SK-N-SH (cell line): ENCODE measurements around the gene GRIK1. TPM values are rescaled to one million over a fixed set of nuclear protein-coding genes. Genes with fewer than 3 reads are reported as not detected.

ENCODE experiments used
- CTCF ChIA-PET: fragments of 300-600, 350-600 bp; formaldehyde crosslinking; extraction: SDS; loops from one replicate; lab custom pipeline; 2021; lab: Yijun Ruan, JAX
- POLR2A ChIA-PET: fragments of 350-600 bp; sonication (Branson Sonifier 250); formaldehyde crosslinking; extraction: SDS; loops from one replicate; lab custom pipeline; 2020; ENCODE audit warnings: antibody characterized with exemption, inconsistent platforms; lab: Yijun Ruan, JAX
- DNase-seq: peaks from one replicate; pipeline ENCODE4 v3.0.0; 2012
- H2AFZ ChIP-seq: fragments of 200-600 bp; sonication (generic); 2 replicates; pipeline ENCODE4 v1.8.1; 2016; ENCODE audit warnings: antibody characterized with exemption, mild to moderate bottlenecking, low read depth
- H3F3A ChIP-seq: fragments of 200-600 bp; sonication (generic); replicated peaks from 2 replicates; pipeline ENCODE3; 2016; ENCODE audit warnings: antibody characterized with exemption, mild to moderate bottlenecking; ENCODE audit not compliant: insufficient read depth
- H3K27ac ChIP-seq, 2 experiments: fragments of 200-500 bp in 1 of 2; fragments of 200-600 bp in 1 of 2; sonication (Bioruptor generic) in 1 of 2; sonication (generic), shearing (Covaris generic) in 1 of 2; 2 replicates each; pipeline versions ENCODE4 v1.5.1 to v1.6.1; 2014 to 2016; ENCODE audit warnings: low read depth in 2 of 2, inconsistent platforms in 1 of 2, low read length in 1 of 2, mild to moderate bottlenecking in 1 of 2, mixed read lengths in 1 of 2
- H3K27me3 ChIP-seq: fragments of 200-600 bp; sonication (generic), shearing (Covaris generic); 2 replicates; pipeline ENCODE4 v1.6.1; 2016; ENCODE audit warnings: mixed run types; ENCODE audit not compliant: insufficient read depth
- H3K36me3 ChIP-seq, 2 experiments: fragments of 200-500 bp in 1 of 2; fragments of 200-600 bp in 1 of 2; sonication (Bioruptor generic) in 1 of 2; sonication (generic) in 1 of 2; replicated peaks in 1 of 2; 2 replicates each; pipeline versions ENCODE3 to v1.5.1; 2014 to 2016; ENCODE audit warnings: low read length in 1 of 2, mild to moderate bottlenecking in 1 of 2; ENCODE audit not compliant: insufficient read depth in 2 of 2, control insufficient read depth in 1 of 2
- H3K4me1 ChIP-seq, 2 experiments: fragments of 200-500 bp in 1 of 2; fragments of 200-600 bp in 1 of 2; sonication (Bioruptor generic) in 1 of 2; sonication (generic), shearing (Covaris generic) in 1 of 2; 2 replicates each; pipeline versions ENCODE4 v1.5.1 to v1.6.1; 2014 to 2016; ENCODE audit warnings: low read depth in 1 of 2, low read length in 1 of 2, mixed run types in 1 of 2; ENCODE audit not compliant: insufficient read depth in 2 of 2, control insufficient read depth in 1 of 2
- H3K4me2 ChIP-seq: fragments of 200-600 bp; sonication (generic), shearing (Covaris generic); 2 replicates; pipeline ENCODE4 v1.6.1; 2017; ENCODE audit warnings: mixed run types
- H3K4me3 ChIP-seq, 2 experiments: fragments of 200-500 bp in 1 of 2; fragments of 200-600 bp in 1 of 2; sonication (Bioruptor generic) in 1 of 2; sonication (generic), shearing (Covaris generic) in 1 of 2; 2 replicates each; pipeline versions ENCODE4 v1.5.1 to v1.8.1; 2014 to 2016; ENCODE audit warnings: low read depth in 2 of 2, inconsistent platforms in 1 of 2, low read length in 1 of 2, mild to moderate bottlenecking in 1 of 2, mixed read lengths in 1 of 2, moderate library complexity in 1 of 2
- H3K79me2 ChIP-seq: fragments of 200-600 bp; sonication (generic); 2 replicates; pipeline ENCODE4 v1.8.1; 2017; ENCODE audit warnings: mild to moderate bottlenecking; ENCODE audit not compliant: insufficient read depth
- H3K9ac ChIP-seq: fragments of 200-600 bp; sonication (generic); 2 replicates; pipeline ENCODE4 v1.6.1; 2017; ENCODE audit warnings: mixed run types
- H3K9me2 ChIP-seq: fragments of 200-600 bp; sonication (generic); 2 replicates; pipeline ENCODE4 v1.6.1; 2017; ENCODE audit warnings: mixed run types
- H3K9me3 ChIP-seq: fragments of 200-600 bp; sonication (generic); 2 replicates; pipeline ENCODE4 v1.6.1; 2017; ENCODE audit warnings: mixed run types, mild to moderate bottlenecking, moderate library complexity
- H4K20me1 ChIP-seq: fragments of 200-600 bp; sonication (generic); 2 replicates; pipeline ENCODE4 v1.6.1; 2017; ENCODE audit warnings: mild to moderate bottlenecking, mixed run types; ENCODE audit not compliant: insufficient read depth
- FOXJ3 ChIP-seq: sonication (generic); formaldehyde crosslinking; IDR thresholded peaks from 2 replicates; pipeline ENCODE4 v1.5.1; 2020; ENCODE audit warnings: mild to moderate bottlenecking, missing genetic modification reagents
- GATA2 ChIP-seq: sonication (generic); formaldehyde crosslinking; IDR thresholded peaks from 2 replicates; pipeline ENCODE4 v1.5.0; 2020; ENCODE audit warnings: mild to moderate bottlenecking, missing genetic modification reagents
- MAX ChIP-seq: IDR thresholded peaks from 2 replicates; pipeline ENCODE4 v1.4.0; 2012; ENCODE audit warnings: low read depth
- MEF2A ChIP-seq: IDR thresholded peaks from 2 replicates; pipeline ENCODE4 v1.4.0; 2012; ENCODE audit warnings: low read depth, borderline replicate concordance
- NFIC ChIP-seq: IDR thresholded peaks from 2 replicates; pipeline ENCODE4 v1.4.0; 2012; ENCODE audit warnings: borderline replicate concordance
- NRF1 ChIP-seq: IDR thresholded peaks from 2 replicates; pipeline ENCODE4 v1.6.1; 2012; ENCODE audit warnings: low read depth, mild to moderate bottlenecking, low read length
- RAD21 ChIP-seq: IDR thresholded peaks from 2 replicates; pipeline ENCODE4 v1.6.1; 2012; ENCODE audit warnings: mild to moderate bottlenecking, low read length
- RXRA ChIP-seq: IDR thresholded peaks from 2 replicates; pipeline ENCODE4 v1.4.0; 2012; ENCODE audit warnings: low read depth, mild to moderate bottlenecking, borderline replicate concordance
- SIN3A ChIP-seq: IDR thresholded peaks from 2 replicates; pipeline ENCODE4 v1.6.1; 2012; ENCODE audit warnings: low read depth, mild to moderate bottlenecking, low read length, moderate library complexity, borderline replicate concordance
- TAF1 ChIP-seq: IDR thresholded peaks from 2 replicates; pipeline ENCODE4 v1.6.1; 2012; ENCODE audit warnings: low read depth, mild to moderate bottlenecking, low read length, moderate library complexity, borderline replicate concordance
- TEAD4 ChIP-seq: IDR thresholded peaks from 2 replicates; pipeline ENCODE4 v1.4.0; 2012; ENCODE audit warnings: mild to moderate bottlenecking, borderline replicate concordance; ENCODE audit not compliant: insufficient read depth
- YY1 ChIP-seq: IDR thresholded peaks from 2 replicates; pipeline ENCODE4 v1.4.0; 2012; ENCODE audit warnings: low read depth, mild to moderate bottlenecking
- WGBS: methylation state at CpG from one replicate; pipeline ENCODE4 v1.1.6; 2017; ENCODE audit warnings: low lambda C conversion rate; 5-methylcytosine and 5-hydroxymethylcytosine counted together
- polyA plus RNA-seq, 3 experiments: library from polyadenylated mRNA; depleted of rRNA; stranded (reverse); fragments of >200 nt; gene quantifications; 2 replicates each; pipeline ENCODE4 v1.2.3, GENCODE V29; 2012
- TF ChIP-seq, protein P1 (sequence below): fragments of 150-350 bp; IDR thresholded peaks from 2 replicates; pipeline ENCODE4 v1.6.1; 2017; ENCODE audit warnings: antibody characterized with exemption, low read length, low read depth, borderline replicate concordance
- TF ChIP-seq, protein P2 (sequence below): IDR thresholded peaks from 2 replicates; pipeline ENCODE4 v1.4.0; 2012; ENCODE audit warnings: low read depth, borderline replicate concordance
- TF ChIP-seq, protein P3 (sequence below): IDR thresholded peaks from 2 replicates; pipeline ENCODE4 v1.4.0; 2012; ENCODE audit warnings: low read depth, borderline replicate concordance

Gene GRIK1
- polyA plus RNA-seq, 1 of the 3 experiments (the other 2 are of a cell fraction) = not detected

- Histone ChIP-seq H3K4me2 (no peak overlapping the region), H3K9me3 (0 out of 2 replicates have a peak, but pooled peaks cover 2% of the 10 kb centered on the region), H3K79me2 (no peaks in the 10 kb centered on the region), H3K36me3 (peaks cover 0 to 5% of the 10 kb centered on the region in 2 experiments), H3K4me3 (no peak overlapping the region), H3K27me3 (no peaks in the 10 kb centered on the region), H3K27ac (no peak overlapping the region), H3K4me1 (no peaks in the 10 kb centered on the region), H3K9me2 (no peaks in the 10 kb centered on the region), H3K9ac (no peak overlapping the region), H2AFZ (no peak overlapping the region), H3F3A (no peaks in the 10 kb centered on the region), H4K20me1 (no peaks in the 10 kb centered on the region)
- no peak for TF ChIP-seq SIN3A
- TF ChIP-seq RXRA = no peak
- no peak for TF ChIP-seq MAX
- TF ChIP-seq, protein P1, sequence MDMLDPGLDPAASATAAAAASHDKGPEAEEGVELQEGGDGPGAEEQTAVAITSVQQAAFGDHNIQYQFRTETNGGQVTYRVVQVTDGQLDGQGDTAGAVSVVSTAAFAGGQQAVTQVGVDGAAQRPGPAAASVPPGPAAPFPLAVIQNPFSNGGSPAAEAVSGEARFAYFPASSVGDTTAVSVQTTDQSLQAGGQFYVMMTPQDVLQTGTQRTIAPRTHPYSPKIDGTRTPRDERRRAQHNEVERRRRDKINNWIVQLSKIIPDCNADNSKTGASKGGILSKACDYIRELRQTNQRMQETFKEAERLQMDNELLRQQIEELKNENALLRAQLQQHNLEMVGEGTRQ = no peak
- no peak for TF ChIP-seq GATA2 (CRISPR knock-in tag)
- no peak for DNase-seq
- POLR2A ChIA-PET = no interaction called here
- CTCF ChIA-PET = interaction anchor here (1.2 to 1.8 kb wide), 2 partner anchors 9 to 15 kb away, joined by 3 to 8 read pairs; no protein-coding TSS in a partner anchor
- WGBS = 88% methylated on average over 2 of the region's 2 CpGs
These were observed 425.0 kb downstream of the GRIK1 start for GRCh38 chr21:29514652-29515247.

DNA sequence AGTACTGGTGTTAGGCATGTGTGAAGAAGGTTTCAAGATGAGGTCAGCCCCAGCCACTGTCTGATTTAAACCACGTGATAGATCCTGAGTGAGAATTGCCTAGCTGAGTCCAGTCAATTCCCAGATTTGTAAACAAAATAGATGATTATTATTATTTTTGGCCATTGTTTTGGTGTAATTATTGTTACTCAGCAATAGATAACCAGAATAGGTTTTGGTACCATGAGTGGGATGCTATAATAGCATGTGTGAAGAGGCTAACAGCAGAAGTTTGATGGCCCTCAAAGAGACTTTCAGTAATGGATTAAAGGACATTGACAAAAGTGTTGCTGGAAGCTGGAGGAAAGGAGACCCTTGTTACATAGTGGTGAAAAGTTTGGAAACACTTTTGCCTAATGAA lies 426.3 kb downstream of the GRIK1 start:
- Histone ChIP-seq H3K4me1 (no peaks in the 10 kb centered on the region), H3K79me2 (no peaks in the 10 kb centered on the region), H3K4me2 (no peak overlapping the region), H3K27me3 (no peaks in the 10 kb centered on the region), H4K20me1 (no peaks in the 10 kb centered on the region), H3F3A (no peaks in the 10 kb centered on the region), H3K9ac (no peak overlapping the region), H3K9me2 (no peaks in the 10 kb centered on the region), H2AFZ (no peak overlapping the region)
- DNase-seq = no peak
- ChIA-PET CTCF (no interaction called here), POLR2A (no interaction called here)
- TF ChIP-seq TEAD4 (no peak), FOXJ3 (CRISPR knock-in tag) (no peak), RAD21 (no peak), MEF2A (no peak), NRF1 (no peak), TAF1 (no peak), NFIC (no peak), YY1 (no peak)
- TF ChIP-seq, protein P2, sequence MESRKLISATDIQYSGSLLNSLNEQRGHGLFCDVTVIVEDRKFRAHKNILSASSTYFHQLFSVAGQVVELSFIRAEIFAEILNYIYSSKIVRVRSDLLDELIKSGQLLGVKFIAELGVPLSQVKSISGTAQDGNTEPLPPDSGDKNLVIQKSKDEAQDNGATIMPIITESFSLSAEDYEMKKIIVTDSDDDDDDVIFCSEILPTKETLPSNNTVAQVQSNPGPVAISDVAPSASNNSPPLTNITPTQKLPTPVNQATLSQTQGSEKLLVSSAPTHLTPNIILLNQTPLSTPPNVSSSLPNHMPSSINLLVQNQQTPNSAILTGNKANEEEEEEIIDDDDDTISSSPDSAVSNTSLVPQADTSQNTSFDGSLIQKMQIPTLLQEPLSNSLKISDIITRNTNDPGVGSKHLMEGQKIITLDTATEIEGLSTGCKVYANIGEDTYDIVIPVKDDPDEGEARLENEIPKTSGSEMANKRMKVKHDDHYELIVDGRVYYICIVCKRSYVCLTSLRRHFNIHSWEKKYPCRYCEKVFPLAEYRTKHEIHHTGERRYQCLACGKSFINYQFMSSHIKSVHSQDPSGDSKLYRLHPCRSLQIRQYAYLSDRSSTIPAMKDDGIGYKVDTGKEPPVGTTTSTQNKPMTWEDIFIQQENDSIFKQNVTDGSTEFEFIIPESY = no peak
- TF ChIP-seq, protein P3, sequence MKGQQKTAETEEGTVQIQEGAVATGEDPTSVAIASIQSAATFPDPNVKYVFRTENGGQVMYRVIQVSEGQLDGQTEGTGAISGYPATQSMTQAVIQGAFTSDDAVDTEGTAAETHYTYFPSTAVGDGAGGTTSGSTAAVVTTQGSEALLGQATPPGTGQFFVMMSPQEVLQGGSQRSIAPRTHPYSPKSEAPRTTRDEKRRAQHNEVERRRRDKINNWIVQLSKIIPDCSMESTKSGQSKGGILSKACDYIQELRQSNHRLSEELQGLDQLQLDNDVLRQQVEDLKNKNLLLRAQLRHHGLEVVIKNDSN = no peak
- TF ChIP-seq, all 33 proteins: peak for 0
- Histone ChIP-seq H3K27ac (no peak overlapping the region), H3K4me3 (no peak overlapping the region), H3K36me3 (peaks cover 0 to 5% of the 10 kb centered on the region in 2 experiments), H3K9me3 (0 out of 2 replicates have a peak, but pooled peaks cover 2% of the 10 kb centered on the region)
- WGBS = 14% methylated on average over 1 of the region's 1 CpG
